ENCODE data around the gene EVC. TPM values are rescaled to one million over a fixed set of nuclear protein-coding genes. Genes with fewer than 3 reads are reported as not detected.

Gene EVC
- total RNA-seq, 3 donors from 2014 or later: 1.9 to 24.2 (median 4.6) TPM

DNA sequence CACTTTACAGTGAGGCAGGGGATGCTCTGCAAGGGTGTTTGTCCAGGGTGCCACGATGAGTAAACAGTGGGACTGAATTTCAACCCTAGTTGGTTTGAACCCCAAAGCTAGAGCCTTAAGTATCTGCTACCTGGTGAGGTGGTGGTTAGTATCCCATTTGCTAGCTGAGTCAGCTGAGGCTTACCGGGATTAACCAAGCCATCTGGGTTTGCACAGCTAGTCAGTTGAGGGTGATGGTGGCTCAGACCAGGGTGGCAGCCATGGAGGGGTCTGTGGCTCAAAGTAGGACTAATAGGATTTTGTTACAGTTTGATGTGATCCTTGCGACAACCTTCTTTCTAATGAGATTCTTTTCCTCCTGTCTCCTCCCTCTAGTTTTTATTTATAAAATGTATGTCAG, 1.9 kb downstream of the EVC start:
- no peak overlapping the region for H3K4me3 ChIP-seq
- peaks cover 9% of the 10 kb centered on the region for H3K9me3 ChIP-seq
- TF ChIP-seq CTCF (IDR thresholded peaks at IDR 0.05): no peak
- intact Hi-C loops (cut with DNase I, micrococcal nuclease): no loop called here
- DNase-seq (no peak), ATAC-seq (no peak)
- H3K36me3 ChIP-seq (ENCODE audit: low read depth): no peaks in the 10 kb centered on the region
- no peaks in the 10 kb centered on the region for H3K4me1 ChIP-seq (ENCODE audit: low read depth)

GRCh38 chr4:5713861-5714260, 2.9 kb downstream of the EVC start:
- DNase-seq (no peak), ATAC-seq (no peak)
- Histone ChIP-seq H3K4me3 (no peak overlapping the region), H3K9me3 (peaks cover 9% of the 10 kb centered on the region), H3K4me1 (ENCODE audit: low read depth) (no peaks in the 10 kb centered on the region), H3K36me3 (ENCODE audit: low read depth) (no peaks in the 10 kb centered on the region)
- no peak for TF ChIP-seq CTCF (IDR thresholded peaks at IDR 0.05)
- intact Hi-C loops (cut with DNase I, micrococcal nuclease): no loop called here

- no peaks in the 10 kb centered on the region for H3K4me1 ChIP-seq (ENCODE audit: low read depth)
- H3K36me3 ChIP-seq (ENCODE audit: low read depth): no peaks in the 10 kb centered on the region
- no peak for DNase-seq
- intact Hi-C loops (cut with DNase I, micrococcal nuclease): no loop called here
- ATAC-seq: no peak
- peaks cover 9% of the 10 kb centered on the region for H3K9me3 ChIP-seq
- TF ChIP-seq CTCF (IDR thresholded peaks at IDR 0.05): no peak
- H3K4me3 ChIP-seq: no peak overlapping the region
Observed at GRCh38 chr4:5715357-5715756, 4.4 kb downstream of the EVC start.

DNA sequence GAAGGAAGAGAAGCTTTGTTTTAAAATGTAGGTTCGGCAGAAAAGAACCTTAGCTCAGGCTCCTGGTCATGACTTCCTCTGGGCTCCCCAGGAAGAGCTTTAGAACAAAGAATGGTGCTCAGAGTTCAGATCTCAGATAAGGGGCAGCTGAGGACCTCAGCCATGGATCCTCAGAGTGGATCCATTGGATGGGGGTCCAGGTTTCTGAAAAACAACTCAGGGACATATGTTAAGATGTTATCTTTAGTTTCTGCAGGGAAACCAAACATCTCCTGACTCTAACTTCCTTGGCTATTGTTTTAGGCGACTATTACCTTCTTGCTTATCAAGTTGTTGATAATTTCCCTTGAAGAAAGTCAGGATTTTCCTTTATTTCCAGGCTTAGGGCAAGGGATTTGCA, 5.4 kb downstream of the EVC start:
- TF ChIP-seq CTCF (IDR thresholded peaks at IDR 0.05): no peak
- no peak overlapping the region for H3K4me3 ChIP-seq
- intact Hi-C loops (cut with DNase I, micrococcal nuclease): no loop called here
- no peak for DNase-seq
- peaks cover 9% of the 10 kb centered on the region for H3K9me3 ChIP-seq
- ATAC-seq: no peak
- H3K4me1 ChIP-seq (ENCODE audit: low read depth): no peaks in the 10 kb centered on the region
- H3K36me3 ChIP-seq (ENCODE audit: low read depth): no peaks in the 10 kb centered on the region

- intact Hi-C loops (cut with DNase I, micrococcal nuclease): no loop called here
- Histone ChIP-seq H3K4me1 (ENCODE audit: low read depth) (no peaks in the 10 kb centered on the region), H3K4me3 (no peak overlapping the region), H3K9me3 (peaks cover 9% of the 10 kb centered on the region), H3K36me3 (ENCODE audit: low read depth) (no peaks in the 10 kb centered on the region)
- TF ChIP-seq CTCF (IDR thresholded peaks at IDR 0.05): no peak
- ATAC-seq: no peak
- no peak for DNase-seq
Observed at GRCh38 chr4:5717449-5718158, 6.6 kb downstream of the EVC start.

- Histone ChIP-seq H3K36me3 (ENCODE audit: low read depth) (no peaks in the 10 kb centered on the region), H3K4me1 (ENCODE audit: low read depth) (no peaks in the 10 kb centered on the region)
Observed at GRCh38 chr4:5718411-5718810, 7.4 kb downstream of the EVC start.

More at GRCh38 chr4:5718411-5718810, 7.4 kb downstream of the EVC start:
- Histone ChIP-seq H3K4me3 (no peak overlapping the region), H3K9me3 (peaks cover 9% of the 10 kb centered on the region)
- intact Hi-C loops (cut with DNase I, micrococcal nuclease): no loop called here
- ATAC-seq (no peak), DNase-seq (no peak)
- no peak for TF ChIP-seq CTCF (IDR thresholded peaks at IDR 0.05)
